ENCODE results near the gene CLNK.

CLNK gene

GRCh38 chr4:10454121-10454520 lies 230.4 kb downstream of the CLNK start:
- H3K4me1 ChIP-seq (ENCODE audit: low read length), result no peaks in the 10 kb centered on the region
- no peaks in the 10 kb centered on the region for H3K79me2 ChIP-seq (ENCODE audit: low read length)
- no peaks in the 10 kb centered on the region for H3K27me3 ChIP-seq (ENCODE audit: low read depth, low read length)
- no peak overlapping the region for H3K4me3 ChIP-seq (ENCODE audit: low read length)
- TF ChIP-seq CTCF (IDR thresholded peaks at IDR 0.05; ENCODE audit: low read depth, low read length) (no peak), EZH2phosphoT487 (IDR thresholded peaks at IDR 0.05; ENCODE audit: low read depth) (no peak)
- H3K27ac ChIP-seq (ENCODE audit: low read length), result no peak overlapping the region
- no peak overlapping the region for H3K4me2 ChIP-seq (ENCODE audit: low read length)
- H3K9me3 ChIP-seq (ENCODE audit: insufficient read depth, low read length), result no peaks in the 10 kb centered on the region
- no peak overlapping the region for H3K9ac ChIP-seq (ENCODE audit: low read length)
- no peaks in the 10 kb centered on the region for H3K36me3 ChIP-seq (replicated peaks; ENCODE audit: low read depth, low read length)
- no peak overlapping the region for H2AFZ ChIP-seq (ENCODE audit: low read depth, low read length)
- H4K20me1 ChIP-seq (ENCODE audit: insufficient read depth, low read length), result no peaks in the 10 kb centered on the region

- H3K4me1 ChIP-seq (ENCODE audit: low read length), result no peaks in the 10 kb centered on the region
- no peaks in the 10 kb centered on the region for H3K36me3 ChIP-seq (replicated peaks; ENCODE audit: low read depth, low read length)
Observed at GRCh38 chr4:10448991-10449390, 235.6 kb downstream of the CLNK start.

GRCh38 chr4:10442976-10443375 lies 241.6 kb downstream of the CLNK start:
- Histone ChIP-seq H3K9ac (ENCODE audit: low read length) (no peak overlapping the region), H3K27ac (ENCODE audit: low read length) (no peak overlapping the region), H3K27me3 (ENCODE audit: low read depth, low read length) (no peaks in the 10 kb centered on the region), H3K4me2 (ENCODE audit: low read length) (no peak overlapping the region), H3K4me1 (ENCODE audit: low read length) (no peaks in the 10 kb centered on the region), H3K9me3 (ENCODE audit: insufficient read depth, low read length) (no peaks in the 10 kb centered on the region), H2AFZ (ENCODE audit: low read depth, low read length) (no peak overlapping the region), H3K36me3 (replicated peaks; ENCODE audit: low read depth, low read length) (no peaks in the 10 kb centered on the region), H3K4me3 (ENCODE audit: low read length) (no peak overlapping the region), H4K20me1 (ENCODE audit: insufficient read depth, low read length) (no peaks in the 10 kb centered on the region), H3K79me2 (ENCODE audit: low read length) (no peaks in the 10 kb centered on the region)
- TF ChIP-seq CTCF (IDR thresholded peaks at IDR 0.05; ENCODE audit: low read depth, low read length) (no peak), EZH2phosphoT487 (IDR thresholded peaks at IDR 0.05; ENCODE audit: low read depth) (no peak)

More at GRCh38 chr4:10448991-10449390, 235.6 kb downstream of the CLNK start:
- TF ChIP-seq CTCF (IDR thresholded peaks at IDR 0.05; ENCODE audit: low read depth, low read length) (no peak), EZH2phosphoT487 (IDR thresholded peaks at IDR 0.05; ENCODE audit: low read depth) (no peak)
- no peaks in the 10 kb centered on the region for H3K27me3 ChIP-seq (ENCODE audit: low read depth, low read length)
- no peak overlapping the region for H3K27ac ChIP-seq (ENCODE audit: low read length)
- no peaks in the 10 kb centered on the region for H3K9me3 ChIP-seq (ENCODE audit: insufficient read depth, low read length)
- H4K20me1 ChIP-seq (ENCODE audit: insufficient read depth, low read length), result no peaks in the 10 kb centered on the region
- no peak overlapping the region for H3K9ac ChIP-seq (ENCODE audit: low read length)
- no peaks in the 10 kb centered on the region for H3K79me2 ChIP-seq (ENCODE audit: low read length)
- H3K4me2 ChIP-seq (ENCODE audit: low read length), result no peak overlapping the region
- no peak overlapping the region for H3K4me3 ChIP-seq (ENCODE audit: low read length)
- no peak overlapping the region for H2AFZ ChIP-seq (ENCODE audit: low read depth, low read length)

GRCh38 chr4:10441512-10441911 lies 243.1 kb downstream of the CLNK start:
- H3K4me2 ChIP-seq (ENCODE audit: low read length), result no peak overlapping the region
- no peaks in the 10 kb centered on the region for H3K9me3 ChIP-seq (ENCODE audit: insufficient read depth, low read length)
- no peak for TF ChIP-seq EZH2phosphoT487 (IDR thresholded peaks at IDR 0.05; ENCODE audit: low read depth)
- no peak for TF ChIP-seq CTCF (IDR thresholded peaks at IDR 0.05; ENCODE audit: low read depth, low read length)
- no peaks in the 10 kb centered on the region for H3K36me3 ChIP-seq (replicated peaks; ENCODE audit: low read depth, low read length)
- no peak overlapping the region for H3K9ac ChIP-seq (ENCODE audit: low read length)
- no peak overlapping the region for H3K27ac ChIP-seq (ENCODE audit: low read length)
- no peak overlapping the region for H3K4me3 ChIP-seq (ENCODE audit: low read length)
- H4K20me1 ChIP-seq (ENCODE audit: insufficient read depth, low read length), result no peaks in the 10 kb centered on the region
- no peaks in the 10 kb centered on the region for H3K79me2 ChIP-seq (ENCODE audit: low read length)
- H3K4me1 ChIP-seq (ENCODE audit: low read length), result no peaks in the 10 kb centered on the region
- H3K27me3 ChIP-seq (ENCODE audit: low read depth, low read length), result no peaks in the 10 kb centered on the region
- H2AFZ ChIP-seq (ENCODE audit: low read depth, low read length), result no peak overlapping the region

Data from OCI-LY3 (cell line).